NCI-H82 treated with DMSO at 0.1 percent for 48 hours (cell line): Measurements from ENCODE around the gene PTPRM.

Experiments
- DNase-seq: peaks from one replicate; lab custom pipeline; 2025; ENCODE audit not compliant: unreplicated experiment; lab: John Stamatoyannopoulos, UW

PTPRM gene

GRCh38 chr18:7626175-7626921, 59.2 kb downstream of the PTPRM start:
- no peak for DNase-seq

GRCh38 chr18:7626922-7627440, 59.9 kb downstream of the PTPRM start:
- no peak for DNase-seq

GRCh38 chr18:7629416-7629815, 62.3 kb downstream of the PTPRM start:
- DNase-seq: no peak

- DNase-seq: no peak
Observed at GRCh38 chr18:7630731-7631442, 63.8 kb downstream of the PTPRM start.

- peak; percentile 67 for DNase-seq
Observed at GRCh38 chr18:7632152-7633098, 65.3 kb downstream of the PTPRM start.

GRCh38 chr18:7633171-7633570, 66.1 kb downstream of the PTPRM start:
- no peak for DNase-seq

GRCh38 chr18:7635948-7636347, 68.8 kb downstream of the PTPRM start:
- DNase-seq: no peak

- DNase-seq: no peak
Observed at GRCh38 chr18:7637269-7637668, 70.2 kb downstream of the PTPRM start.

GRCh38 chr18:7638321-7638720, 71.2 kb downstream of the PTPRM start:
- no peak for DNase-seq

- no peak for DNase-seq
Observed at GRCh38 chr18:7641813-7642212, 74.7 kb downstream of the PTPRM start.

- no peak for DNase-seq
Observed at GRCh38 chr18:7642331-7642890, 75.3 kb downstream of the PTPRM start.

GRCh38 chr18:7645756-7646155, 78.6 kb downstream of the PTPRM start:
- no peak for DNase-seq

- no peak for DNase-seq
Observed at GRCh38 chr18:7646174-7646886, 79.2 kb downstream of the PTPRM start.

- no peak for DNase-seq
Observed at GRCh38 chr18:7647500-7647899, 80.4 kb downstream of the PTPRM start.

GRCh38 chr18:7657050-7657449, 89.9 kb downstream of the PTPRM start:
- DNase-seq: no peak

- DNase-seq: no peak
Observed at GRCh38 chr18:7657937-7658336, 90.8 kb downstream of the PTPRM start.

GRCh38 chr18:7658701-7659100, 91.6 kb downstream of the PTPRM start:
- DNase-seq: no peak

GRCh38 chr18:7661207-7661606, 94.1 kb downstream of the PTPRM start:
- no peak for DNase-seq

GRCh38 chr18:7662866-7663265, 95.8 kb downstream of the PTPRM start:
- no peak for DNase-seq
